Retina (tissue), 1 donor: ENCODE data around the gene OR2J2.
"Not testable (repeated sequence)": the region's sequence is repeated elsewhere in the genome, so short reads cannot be mapped to it uniquely, and the experiment has no call there.

Experiments used
- DNase-seq: peaks from one replicate; pipeline ENCODE4 v3.0.0-alpha.2; 2016

Gene OR2J2

GRCh38 chr6:29170607-29171006, at the start of gene OR2J2:
TSS of gene OR2J2 (plus strand) at chr6:29170907. CDS start at chr6:29173636, 2,729 bp downstream.
- DNase-seq: not testable (repeated sequence)

GRCh38 chr6:29129326-29130012, 41.2 kb upstream of the OR2J2 start:
- no peak for DNase-seq

GRCh38 chr6:29130644-29131043, 40.1 kb upstream of the OR2J2 start:
- no peak for DNase-seq

DNA sequence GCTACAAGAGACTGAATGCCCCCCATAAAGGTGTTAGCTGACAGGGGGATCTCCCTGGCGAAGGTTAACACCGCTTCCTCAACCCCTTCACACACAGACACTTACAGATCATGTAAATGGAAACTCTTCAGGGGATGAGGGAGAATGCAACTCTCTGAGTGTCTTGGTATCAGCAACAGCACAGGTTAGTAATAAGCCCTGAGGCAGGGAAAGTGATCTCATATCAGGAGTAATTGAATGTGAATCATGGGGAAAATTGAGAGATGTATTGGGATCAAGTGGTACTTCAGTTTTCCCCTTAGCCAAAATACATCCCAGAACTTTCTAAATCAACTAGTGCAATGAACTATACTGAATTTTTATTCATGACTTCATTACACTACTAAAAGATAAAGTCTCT, 39.0 kb upstream of the OR2J2 start:
- DNase-seq: no peak

DNA sequence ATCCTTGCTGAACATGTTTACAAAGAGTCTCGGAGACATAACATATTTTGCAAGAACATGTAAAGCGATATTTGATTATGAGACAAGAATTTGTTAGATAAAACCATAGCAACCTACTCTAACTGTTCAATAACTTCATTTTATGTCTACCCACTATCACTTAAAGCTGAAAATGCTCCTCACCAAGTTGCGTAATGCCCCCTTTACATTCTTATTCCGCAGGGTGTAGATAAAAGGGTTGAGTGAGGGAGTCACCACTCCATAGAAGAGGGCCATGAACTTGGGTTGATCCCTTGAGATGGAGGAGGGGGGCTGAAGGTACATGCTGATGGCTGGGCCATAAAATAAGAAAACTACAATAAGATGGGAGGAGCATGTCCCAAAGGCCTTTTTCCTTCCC, 33.0 kb upstream of the OR2J2 start:
- DNase-seq: no peak

GRCh38 chr6:29141606-29142005, 29.1 kb upstream of the OR2J2 start:
- DNase-seq: no peak

DNA sequence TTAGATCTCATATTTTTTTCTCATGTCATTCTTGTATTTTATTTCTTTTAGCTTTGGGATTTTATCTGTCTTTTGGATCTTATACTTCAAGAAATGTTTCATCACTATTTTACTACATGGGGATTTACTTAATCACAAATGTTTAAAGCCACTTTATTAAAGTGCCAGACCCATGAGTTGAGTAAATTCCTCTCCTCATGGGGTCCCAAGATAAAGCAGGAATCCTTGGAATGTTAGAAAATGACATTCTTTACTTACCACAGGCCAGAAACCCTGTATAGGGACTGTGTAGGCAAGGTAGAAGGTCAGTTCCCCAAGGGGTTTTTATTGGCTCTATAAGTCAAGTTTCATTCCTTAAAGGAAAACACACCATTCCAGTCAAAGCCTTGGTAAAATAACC, 28.4 kb upstream of the OR2J2 start:
- no peak for DNase-seq

DNA sequence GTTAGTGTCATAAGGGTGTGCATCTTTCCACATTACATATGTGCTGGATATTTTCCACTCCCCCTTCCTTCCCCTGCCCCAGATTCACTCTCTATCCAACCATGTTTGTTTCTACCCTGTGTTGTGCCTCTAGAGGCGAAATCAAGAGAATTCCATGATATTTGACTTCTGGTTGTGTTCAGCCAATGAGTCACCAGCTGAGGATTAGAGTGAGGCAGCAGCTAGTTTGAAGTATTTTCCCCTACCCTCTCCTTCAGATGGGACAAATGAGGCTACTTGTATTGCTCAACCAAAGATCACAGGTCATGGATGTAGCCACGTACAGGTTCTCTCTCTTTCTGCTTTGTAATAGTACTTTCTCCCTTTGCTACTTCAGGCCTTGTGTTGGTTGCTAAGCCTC, 24.5 kb upstream of the OR2J2 start:
- DNase-seq: no peak

DNA sequence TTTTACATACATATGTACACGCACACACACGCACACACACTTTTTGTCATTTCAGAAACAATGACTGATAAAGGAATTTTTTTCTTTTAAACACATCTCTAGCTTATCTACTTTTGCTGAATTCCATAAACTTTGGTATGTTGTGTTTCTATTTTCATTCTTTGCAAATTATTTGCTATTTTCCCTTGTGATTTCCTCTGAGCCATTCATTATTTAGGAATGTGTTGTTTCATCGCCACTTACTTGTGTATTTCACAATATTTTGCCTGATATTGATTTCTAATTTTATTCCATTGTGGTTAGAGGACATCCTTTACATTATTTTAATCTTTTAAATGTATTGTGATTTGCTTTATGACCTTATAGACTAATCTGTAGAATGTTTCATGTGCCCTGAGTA, 23.6 kb upstream of the OR2J2 start:
- DNase-seq: no peak

DNA sequence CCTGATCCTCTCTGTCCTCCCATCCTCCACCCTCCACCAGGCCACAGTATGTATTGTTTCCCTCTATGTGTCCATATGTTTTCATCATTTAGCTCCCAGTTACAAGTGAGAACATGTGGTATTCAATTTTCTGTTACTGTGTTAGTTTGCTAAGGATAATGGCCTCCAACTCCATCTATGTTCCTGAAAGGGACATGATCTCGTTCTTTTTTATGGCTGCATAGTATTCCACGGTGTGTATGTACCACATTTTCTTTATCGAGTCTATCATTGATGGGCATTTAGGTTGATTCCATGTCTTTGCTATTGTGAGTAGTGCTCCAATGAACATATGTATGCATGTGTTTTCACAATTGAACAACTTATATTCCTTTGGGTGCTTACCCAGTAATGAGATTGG, 21.3 kb upstream of the OR2J2 start:
- not testable (repeated sequence) for DNase-seq

GRCh38 chr6:29153083-29153482, 17.6 kb upstream of the OR2J2 start:
- DNase-seq: no peak

GRCh38 chr6:29155182-29155581, 15.5 kb upstream of the OR2J2 start:
- not testable (repeated sequence) for DNase-seq

- DNase-seq: not testable (repeated sequence)
Observed at GRCh38 chr6:29159922-29160321, 10.8 kb upstream of the OR2J2 start.

GRCh38 chr6:29165571-29165970, 5.1 kb upstream of the OR2J2 start:
- DNase-seq: not testable (repeated sequence)

DNA sequence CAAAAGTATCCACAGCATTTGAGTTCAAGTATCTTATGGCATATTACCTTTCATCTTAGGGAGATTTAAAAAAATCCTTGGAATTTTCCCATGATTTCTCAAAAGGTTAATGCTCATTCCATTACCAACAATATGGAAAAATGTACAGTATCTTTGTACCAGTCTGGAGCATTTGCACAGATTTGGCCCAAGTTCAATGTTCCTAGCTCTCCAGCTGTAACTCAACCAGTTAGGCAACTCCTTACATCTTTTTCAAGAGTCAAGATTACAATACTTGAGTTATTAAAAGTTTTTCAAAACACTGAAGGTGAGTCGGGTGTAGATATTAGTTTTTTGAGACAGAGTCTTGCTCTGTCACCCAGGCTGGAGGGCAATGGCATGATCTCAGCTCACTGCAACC, 1.0 kb downstream of the OR2J2 start:
- no peak for DNase-seq

DNA sequence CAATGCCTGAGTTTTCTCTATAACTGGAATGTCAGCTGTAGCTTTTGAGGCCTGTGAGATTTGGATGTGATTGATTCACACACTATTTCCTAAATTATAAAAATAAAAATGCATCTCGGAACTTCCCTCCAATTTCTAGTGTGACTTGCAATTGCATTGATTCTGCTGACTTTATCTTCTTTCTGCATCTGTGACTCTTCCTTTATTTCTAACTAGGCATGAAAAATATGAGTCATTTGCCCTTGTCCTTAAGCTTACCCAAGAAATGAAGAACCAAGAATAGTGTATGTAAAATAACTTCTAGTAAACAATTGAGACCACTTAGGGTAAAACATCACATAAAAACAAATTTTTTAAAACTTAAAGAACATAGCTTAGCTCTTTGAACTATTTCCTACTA, 12.9 kb downstream of the OR2J2 start:
- no peak for DNase-seq

GRCh38 chr6:29188659-29189058, 18.0 kb downstream of the OR2J2 start:
- not testable (repeated sequence) for DNase-seq

- no peak for DNase-seq
Observed at GRCh38 chr6:29200767-29201662, 30.3 kb downstream of the OR2J2 start.

DNA sequence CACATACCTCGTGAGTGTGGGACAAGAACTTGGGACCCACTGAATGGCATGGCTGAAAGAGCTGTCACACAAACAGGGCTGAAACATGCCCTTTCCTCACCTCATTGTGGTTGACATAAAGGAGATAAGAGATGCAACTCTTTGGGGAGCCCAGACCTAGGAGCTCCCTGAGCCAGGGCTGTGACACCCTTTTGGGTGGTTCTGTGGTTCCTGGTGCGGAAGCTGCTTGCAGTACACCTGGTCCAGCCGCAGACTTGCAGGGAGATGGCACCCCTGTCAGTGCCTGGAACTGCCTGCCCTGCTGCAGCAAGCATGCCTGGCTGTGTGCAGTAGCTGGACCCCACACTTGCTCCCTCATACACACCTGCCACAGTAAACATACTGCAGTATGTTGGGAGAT, 31.3 kb downstream of the OR2J2 start:
- DNase-seq: no peak

DNA sequence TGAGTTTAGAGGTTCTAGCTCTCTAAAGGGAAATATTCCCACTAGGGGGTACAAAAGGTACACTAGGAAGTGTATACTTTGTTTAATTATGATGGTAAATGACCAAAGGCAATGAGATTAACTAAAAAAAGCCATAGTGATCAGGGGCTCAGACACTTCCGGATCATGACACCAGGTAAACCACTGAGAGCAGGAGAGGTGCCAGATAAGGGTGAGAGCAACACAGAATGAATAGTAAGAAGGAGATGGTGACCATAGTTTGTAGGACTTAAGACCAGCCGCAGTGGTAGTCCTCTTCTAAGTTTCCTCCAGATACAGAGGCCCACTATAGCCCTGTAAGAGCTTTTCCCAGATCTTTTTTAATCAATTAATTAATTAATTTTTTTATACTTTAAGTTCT, 40.8 kb downstream of the OR2J2 start:
- no peak for DNase-seq

DNA sequence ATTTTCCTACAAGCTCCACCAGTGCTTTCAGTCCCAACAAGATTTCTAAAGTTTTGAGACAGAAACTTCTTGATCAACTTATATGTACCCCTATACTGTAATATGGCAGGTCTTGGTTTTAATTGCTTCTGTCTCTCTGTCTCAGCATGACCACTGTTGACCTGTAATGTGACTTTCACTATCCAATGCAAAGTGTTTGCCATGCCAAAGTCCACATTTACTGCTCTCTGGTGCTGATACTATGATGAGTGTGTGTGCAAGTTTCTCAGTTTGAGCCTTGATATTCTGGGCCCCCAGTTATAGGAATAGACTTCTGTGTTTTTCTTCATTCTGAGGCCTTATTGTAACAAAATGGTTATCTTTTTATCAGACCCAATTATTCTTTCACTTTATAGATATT, 45.8 kb downstream of the OR2J2 start:
- no peak for DNase-seq

- not testable (repeated sequence) for DNase-seq
Observed at GRCh38 chr6:29217242-29217641, 46.5 kb downstream of the OR2J2 start.

DNA sequence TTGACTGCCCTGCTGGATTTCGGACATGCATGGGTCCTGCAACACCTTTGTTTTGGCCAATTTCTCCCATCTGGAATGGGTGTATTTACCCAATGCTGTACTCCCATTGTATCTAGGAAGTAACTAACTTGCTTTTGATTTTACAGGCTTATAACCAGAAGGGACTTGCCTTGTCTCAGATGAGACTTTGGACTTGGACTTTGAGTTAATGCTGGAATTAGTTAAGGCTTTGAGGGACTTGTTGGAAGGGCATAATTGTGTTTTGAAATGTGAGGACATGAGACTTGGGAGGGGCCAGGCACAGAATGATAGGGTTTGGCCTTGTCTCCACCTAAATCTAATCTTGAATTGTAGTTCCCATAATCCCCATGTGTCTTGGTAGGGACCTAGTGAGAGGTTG, 47.3 kb downstream of the OR2J2 start:
- DNase-seq: not testable (repeated sequence)
